Calu3 (cell line): Measurements from ENCODE around the gene LAMB3. TPM values are rescaled to one million over a fixed set of nuclear protein-coding genes. Genes with fewer than 3 reads are reported as not detected.

Experiments used
- BruUV-seq: library from RNA; stranded (reverse); fragments of 400-500 nt; replicated peaks from 2 replicates; lab custom pipeline; 2021; lab: Mats Ljungman, UMichigan
- CTCF ChIA-PET: fragments of 300-600 bp; sonication (Branson Sonifier 250); formaldehyde crosslinking; loops from one replicate; lab custom pipeline; 2022; ENCODE audit warnings: antibody characterized with exemption; lab: Charles Lee
- DNase-seq: peaks from one replicate; pipeline ENCODE4 v3.0.0; 2022
- H3K27ac Mint-ChIP-seq: one replicate; pipeline ENCODE4 v1.8.0; 2022; ENCODE audit warnings: mixed read lengths; ENCODE audit not compliant: unreplicated experiment
- H3K27me3 Mint-ChIP-seq: one replicate; pipeline ENCODE4 v1.8.0; 2022; ENCODE audit warnings: mixed read lengths; ENCODE audit not compliant: unreplicated experiment
- H3K36me3 Mint-ChIP-seq: one replicate; pipeline ENCODE4 v1.8.0; 2022; ENCODE audit warnings: mild to moderate bottlenecking, moderate library complexity, mixed read lengths; ENCODE audit not compliant: insufficient read depth, unreplicated experiment
- H3K4me1 Mint-ChIP-seq: one replicate; pipeline ENCODE4 v1.8.0; 2022; ENCODE audit warnings: mild to moderate bottlenecking, low read depth, mixed read lengths; ENCODE audit not compliant: unreplicated experiment
- H3K4me3 Mint-ChIP-seq: one replicate; pipeline ENCODE4 v1.8.0; 2022; ENCODE audit warnings: mild to moderate bottlenecking, low read depth, moderate library complexity, mixed read lengths; ENCODE audit not compliant: unreplicated experiment
- H3K9me3 Mint-ChIP-seq: one replicate; pipeline ENCODE4 v1.8.0; 2022; ENCODE audit warnings: low read depth, mixed read lengths; ENCODE audit not compliant: unreplicated experiment
- intact Hi-C: fragments of 100-400 bp; cut with micrococcal nuclease; formaldehyde crosslinking; loops from one replicate; pipeline ENCODE4 v1.10.0; 2022; ENCODE audit not compliant: unreplicated experiment
- total RNA-seq: library from RNA; stranded (reverse); gene quantifications from 2 replicates; pipeline ENCODE4 v1.2.3, GENCODE V29; 2022
- TF ChIP-seq, protein P1 (sequence below): fragments of 200-600 bp; IDR thresholded peaks from one replicate; pipeline ENCODE4 v1.8.0; 2022; ENCODE audit warnings: antibody characterized with exemption; ENCODE audit not compliant: unreplicated experiment

LAMB3 gene
- total RNA-seq, 1 experiment from 2014 or later: 331 TPM

DNA sequence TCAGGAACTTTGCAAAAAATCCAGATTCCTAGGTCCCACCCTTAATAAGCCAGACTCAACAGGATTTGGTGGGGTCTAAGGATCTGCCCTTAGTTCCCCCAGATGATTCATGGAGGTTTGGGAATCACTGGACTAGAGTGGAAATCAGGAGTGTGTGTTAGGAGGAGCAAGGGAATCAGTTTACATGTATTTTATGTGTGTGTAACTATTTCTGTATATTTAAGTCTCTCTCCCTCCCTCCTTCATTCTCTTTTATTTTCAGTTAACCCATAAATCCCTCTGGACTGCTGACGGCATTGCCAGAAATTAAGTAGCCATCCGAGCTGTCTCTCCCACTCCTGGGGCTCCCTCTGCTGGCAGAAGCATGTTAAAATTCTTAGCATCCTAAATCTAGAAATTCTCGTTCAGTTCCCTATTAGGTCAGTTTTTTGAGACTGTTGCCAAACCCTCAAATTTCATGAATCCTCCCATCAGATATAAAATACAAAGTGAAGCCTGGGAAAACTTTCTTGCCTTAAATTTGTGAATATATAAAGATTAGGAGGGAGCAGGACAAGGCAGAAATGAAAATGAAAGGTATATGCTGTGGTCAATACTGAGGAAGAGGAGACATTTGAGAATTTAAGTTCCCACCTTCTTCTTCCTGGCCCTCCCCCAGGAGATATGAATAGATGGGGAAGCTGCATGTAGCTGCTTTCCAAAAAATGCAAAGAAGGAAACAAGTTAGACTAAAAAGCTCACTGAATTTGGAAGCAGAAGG, 40.7 kb upstream of the LAMB3 start:
- DNase-seq: peak; percentile 90
- CTCF ChIA-PET: interaction anchor here (0.6 to 2.2 kb wide), 6 partner anchors 10 to 123 kb away, joined by 3 to 10 read pairs (median 4); no protein-coding TSS in a partner anchor
- Mint-ChIP-seq H3K9me3 (no peaks in the 10 kb centered on the region), H3K27ac (peak overlapping the region; percentile 76), H3K27me3 (peaks cover 20% of the 10 kb centered on the region), H3K4me1 (peaks cover 35% of the 10 kb centered on the region), H3K4me3 (no peak overlapping the region), H3K36me3 (no peaks in the 10 kb centered on the region)
- BruUV-seq: no TSS peak
- TF ChIP-seq, protein P1, sequence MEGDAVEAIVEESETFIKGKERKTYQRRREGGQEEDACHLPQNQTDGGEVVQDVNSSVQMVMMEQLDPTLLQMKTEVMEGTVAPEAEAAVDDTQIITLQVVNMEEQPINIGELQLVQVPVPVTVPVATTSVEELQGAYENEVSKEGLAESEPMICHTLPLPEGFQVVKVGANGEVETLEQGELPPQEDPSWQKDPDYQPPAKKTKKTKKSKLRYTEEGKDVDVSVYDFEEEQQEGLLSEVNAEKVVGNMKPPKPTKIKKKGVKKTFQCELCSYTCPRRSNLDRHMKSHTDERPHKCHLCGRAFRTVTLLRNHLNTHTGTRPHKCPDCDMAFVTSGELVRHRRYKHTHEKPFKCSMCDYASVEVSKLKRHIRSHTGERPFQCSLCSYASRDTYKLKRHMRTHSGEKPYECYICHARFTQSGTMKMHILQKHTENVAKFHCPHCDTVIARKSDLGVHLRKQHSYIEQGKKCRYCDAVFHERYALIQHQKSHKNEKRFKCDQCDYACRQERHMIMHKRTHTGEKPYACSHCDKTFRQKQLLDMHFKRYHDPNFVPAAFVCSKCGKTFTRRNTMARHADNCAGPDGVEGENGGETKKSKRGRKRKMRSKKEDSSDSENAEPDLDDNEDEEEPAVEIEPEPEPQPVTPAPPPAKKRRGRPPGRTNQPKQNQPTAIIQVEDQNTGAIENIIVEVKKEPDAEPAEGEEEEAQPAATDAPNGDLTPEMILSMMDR: peak; percentile 81
- intact Hi-C loops: loop anchor here (1.0 to 2.0 kb wide), 5 partner anchors 44 to 124 kb away; no protein-coding TSS in a partner anchor

DNA sequence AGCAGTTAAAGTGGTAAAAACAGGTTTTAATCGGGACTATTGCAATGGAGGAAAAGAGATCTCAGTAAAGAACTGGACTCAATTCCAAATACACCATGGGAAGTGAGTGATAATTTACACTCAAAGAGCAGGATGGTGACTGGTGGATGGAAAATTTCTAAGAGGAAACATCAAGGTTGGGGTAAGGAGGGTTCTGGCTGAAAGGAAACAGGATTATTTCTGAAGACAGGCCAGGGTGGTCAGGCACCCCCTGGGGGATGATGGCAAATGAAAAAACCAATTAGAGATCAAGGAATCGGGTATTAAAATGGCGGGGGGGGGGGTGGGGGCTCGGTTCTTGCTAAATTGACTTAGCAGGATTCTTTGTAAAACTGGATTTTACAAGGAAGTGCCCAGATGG, 40.1 kb upstream of the LAMB3 start:
- BruUV-seq: no TSS peak
- H3K27me3 Mint-ChIP-seq: peaks cover 20% of the 10 kb centered on the region
- no peaks in the 10 kb centered on the region for H3K36me3 Mint-ChIP-seq
- peaks cover 35% of the 10 kb centered on the region for H3K4me1 Mint-ChIP-seq
- intact Hi-C loops: loop anchor here (2.0 kb wide), 1 partner anchor 123 kb away; no protein-coding TSS in a partner anchor
- CTCF ChIA-PET: interaction anchor here (1.0 to 4.4 kb wide), 6 partner anchors 10 to 123 kb away, joined by 3 to 24 read pairs (median 6); partner anchors contain the start of gene LAMB3
- TF ChIP-seq, protein P1: no peak
- DNase-seq: no peak
- no peaks in the 10 kb centered on the region for H3K9me3 Mint-ChIP-seq
- peak overlapping the region; percentile 76 for H3K27ac Mint-ChIP-seq
- no peak overlapping the region for H3K4me3 Mint-ChIP-seq

- TF ChIP-seq, protein P1: no peak
- Mint-ChIP-seq H3K4me3 (no peak overlapping the region), H3K27me3 (peaks cover 20% of the 10 kb centered on the region), H3K4me1 (peaks cover 35% of the 10 kb centered on the region), H3K27ac (no peak overlapping the region), H3K36me3 (no peaks in the 10 kb centered on the region), H3K9me3 (no peaks in the 10 kb centered on the region)
- no peak for DNase-seq
- no TSS peak for BruUV-seq
- intact Hi-C loops: no loop called here
- CTCF ChIA-PET: interaction anchor here (2.2 to 4.4 kb wide), 2 partner anchors 38 to 42 kb away, joined by 8 to 24 read pairs; partner anchors contain the start of gene LAMB3
These were observed 39.0 kb upstream of the LAMB3 start for GRCh38 chr1:209691237-209691636.

DNA sequence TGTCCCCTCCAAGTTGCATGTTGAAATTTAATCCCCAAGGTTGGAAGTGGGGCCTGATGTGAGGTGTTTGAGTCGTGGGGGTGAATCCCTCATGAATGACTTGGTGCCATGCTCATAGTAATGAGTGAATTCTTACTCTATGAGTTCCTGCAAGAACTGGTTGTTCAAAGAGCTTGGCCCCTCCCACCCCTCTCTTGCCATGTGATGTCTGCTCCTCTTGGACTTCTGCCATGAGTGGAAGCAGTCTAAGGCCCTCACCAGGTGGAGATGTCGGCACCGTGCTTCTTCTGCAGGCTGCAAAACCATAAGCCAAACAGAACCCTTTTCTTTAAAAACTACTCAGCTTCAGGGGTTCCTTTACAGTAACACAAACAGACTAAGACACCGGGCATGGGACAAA, 37.3 kb upstream of the LAMB3 start:
- Mint-ChIP-seq H3K4me1 (peaks cover 35% of the 10 kb centered on the region), H3K4me3 (no peak overlapping the region), H3K27ac (no peak overlapping the region), H3K27me3 (peaks cover 15% of the 10 kb centered on the region), H3K36me3 (no peaks in the 10 kb centered on the region), H3K9me3 (no peaks in the 10 kb centered on the region)
- TF ChIP-seq, protein P1: no peak
- CTCF ChIA-PET: interaction anchor here (0.6 to 4.4 kb wide), 4 partner anchors 36 to 594 kb away, joined by 4 to 24 read pairs (median 6); partner anchors contain the start of gene LAMB3
- no TSS peak for BruUV-seq
- DNase-seq: peak; percentile 45
- intact Hi-C loops: no loop called here
